ENCODE data around the gene RNH1.

DNA sequence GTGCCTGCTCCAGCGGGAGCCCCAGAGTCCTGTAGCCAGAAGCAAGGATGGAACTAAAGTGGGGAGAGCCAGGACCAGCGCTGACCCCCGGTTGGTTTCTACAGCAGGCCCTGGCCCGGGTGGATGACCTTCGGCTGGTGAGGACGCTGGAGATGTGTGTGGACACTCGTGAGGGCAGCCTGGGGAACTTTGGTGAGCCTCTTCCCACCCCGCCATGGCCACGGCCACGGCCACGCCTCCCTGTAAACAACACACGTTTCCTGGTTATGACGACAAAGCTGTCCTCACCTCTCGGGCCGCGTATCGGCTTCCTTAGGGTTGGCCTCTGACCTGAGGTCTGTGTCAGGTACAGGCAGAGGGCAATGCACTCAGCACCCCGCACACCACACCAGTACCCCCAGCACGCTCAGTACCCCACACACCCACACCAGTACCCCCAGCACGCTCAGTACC lies 34.4 kb upstream of the RNH1 start:
- TF ChIP-seq, protein P1, sequence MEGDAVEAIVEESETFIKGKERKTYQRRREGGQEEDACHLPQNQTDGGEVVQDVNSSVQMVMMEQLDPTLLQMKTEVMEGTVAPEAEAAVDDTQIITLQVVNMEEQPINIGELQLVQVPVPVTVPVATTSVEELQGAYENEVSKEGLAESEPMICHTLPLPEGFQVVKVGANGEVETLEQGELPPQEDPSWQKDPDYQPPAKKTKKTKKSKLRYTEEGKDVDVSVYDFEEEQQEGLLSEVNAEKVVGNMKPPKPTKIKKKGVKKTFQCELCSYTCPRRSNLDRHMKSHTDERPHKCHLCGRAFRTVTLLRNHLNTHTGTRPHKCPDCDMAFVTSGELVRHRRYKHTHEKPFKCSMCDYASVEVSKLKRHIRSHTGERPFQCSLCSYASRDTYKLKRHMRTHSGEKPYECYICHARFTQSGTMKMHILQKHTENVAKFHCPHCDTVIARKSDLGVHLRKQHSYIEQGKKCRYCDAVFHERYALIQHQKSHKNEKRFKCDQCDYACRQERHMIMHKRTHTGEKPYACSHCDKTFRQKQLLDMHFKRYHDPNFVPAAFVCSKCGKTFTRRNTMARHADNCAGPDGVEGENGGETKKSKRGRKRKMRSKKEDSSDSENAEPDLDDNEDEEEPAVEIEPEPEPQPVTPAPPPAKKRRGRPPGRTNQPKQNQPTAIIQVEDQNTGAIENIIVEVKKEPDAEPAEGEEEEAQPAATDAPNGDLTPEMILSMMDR (IDR thresholded peaks at IDR 0.05; ENCODE audit: low read depth, low read length, poor library complexity, severe bottlenecking), result no peak
- TF ChIP-seq EZH2phosphoT487 (IDR thresholded peaks at IDR 0.05; ENCODE audit: borderline replicate concordance, low read length), result no peak
